Measurements from ENCODE around the gene KRT75. TPM values are rescaled to one million over a fixed set of nuclear protein-coding genes. Genes with fewer than 3 reads are reported as not detected.

The KRT75 gene
- total and polyA plus RNA-seq, 7 experiments from 2014 or later: not detected

DNA sequence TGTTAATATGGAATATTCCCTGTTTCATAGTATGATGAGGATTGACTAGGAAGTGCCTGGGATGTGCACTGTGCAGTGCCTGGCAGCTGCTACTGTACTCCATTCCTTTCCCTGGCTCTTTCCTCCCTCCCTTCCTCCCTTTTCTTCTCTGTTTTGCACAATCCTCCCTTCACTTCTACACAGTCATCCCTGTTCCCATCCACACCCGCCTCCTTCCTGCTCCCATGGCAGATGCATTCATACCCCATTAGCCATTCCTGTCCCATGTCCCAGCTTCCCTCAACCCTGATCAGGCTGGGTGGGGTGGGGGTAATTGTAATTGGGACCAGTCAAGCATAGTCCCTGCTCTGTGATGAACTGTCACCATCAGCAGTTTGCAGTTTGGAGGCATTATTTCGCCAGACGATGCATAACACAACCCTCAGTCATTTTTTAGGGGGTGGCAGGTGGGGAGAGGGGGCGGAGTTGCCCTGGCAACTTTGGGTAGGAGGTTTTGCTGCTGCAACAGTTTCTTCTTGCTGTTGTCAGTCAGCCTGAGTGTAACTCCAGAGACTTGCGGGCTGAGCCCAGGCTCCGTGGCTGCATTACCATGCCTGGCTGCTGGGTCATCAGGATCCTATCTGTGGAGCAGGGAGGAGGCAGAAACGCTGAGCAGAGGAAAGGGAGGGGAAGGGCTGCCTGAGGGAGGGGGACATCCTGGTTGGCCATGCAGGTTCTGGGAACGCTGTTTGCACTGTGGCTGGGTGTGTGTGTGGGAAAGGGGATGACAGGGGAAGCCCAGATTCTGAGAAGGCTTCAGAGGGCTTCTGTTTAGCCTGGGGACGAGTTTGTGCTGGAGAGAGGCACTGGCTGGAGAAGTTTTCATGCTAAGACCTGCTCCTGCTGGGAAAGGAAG, 44.6 kb downstream of the KRT75 start:
- H3K27ac Mint-ChIP-seq: no peak overlapping the region

DNA sequence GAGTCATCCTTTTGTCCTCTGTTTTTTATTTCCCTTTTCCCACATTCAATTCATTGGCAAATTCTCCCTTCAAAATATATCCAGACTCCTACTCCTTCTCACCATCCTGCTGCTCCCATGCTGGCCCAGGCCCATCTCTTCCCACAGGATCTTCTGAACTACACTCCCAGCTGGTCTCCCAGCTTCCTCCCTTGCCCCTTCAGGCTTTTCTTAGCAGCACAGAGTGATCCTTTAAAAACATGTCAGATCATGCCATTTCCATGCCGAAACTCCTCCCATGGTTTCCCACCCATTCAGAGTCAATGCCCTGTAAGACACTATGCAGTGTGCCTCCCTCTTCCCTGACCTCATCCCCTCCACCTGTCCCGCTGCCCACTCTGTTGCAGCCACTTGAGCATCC, 46.3 kb downstream of the KRT75 start:
- intact Hi-C loops (cut with micrococcal nuclease): no loop called here
- Histone ChIP-seq H3K27ac (ENCODE audit: low read depth, low read length) (no peak overlapping the region), H3K27me3 (ENCODE audit: control insufficient read depth in 2 of 2, insufficient read depth in 2 of 2, low read length in 2 of 2) (no peaks in the 10 kb centered on the region), H3K36me3 (ENCODE audit: control insufficient read depth in 2 of 3, insufficient read depth in 3 of 3, low read length in 3 of 3) (no peaks in the 10 kb centered on the region), H3K4me3 (ENCODE audit: low read length) (no peak overlapping the region), H3K9me3 (ENCODE audit: control insufficient read depth in 2 of 3, low read length in 3 of 3) (no peaks in the 10 kb centered on the region), H3K4me1 (ENCODE audit: control insufficient read depth in 2 of 2, insufficient read depth in 2 of 2, low read length in 2 of 2) (peaks cover 3 to 4% of the 10 kb centered on the region in 2 donors)
- H3K4me1 Mint-ChIP-seq: peaks cover 3 to 7% (median 4%) of the 10 kb centered on the region in 7 donors
- H3K4me3 Mint-ChIP-seq: no peak overlapping the region
- no peaks in the 10 kb centered on the region for H3K9me3 Mint-ChIP-seq
- DNase-seq (no peak), ATAC-seq (no peak)
- POLR2A ChIA-PET: interaction anchor here (1.1 kb wide), 1 partner anchor 29 kb away, joined by 3 read pairs; no protein-coding TSS in a partner anchor
- CTCF ChIA-PET: no interaction called here
- peaks cover 0 to 4% (median 0%) of the 10 kb centered on the region in 5 donors for H3K27me3 Mint-ChIP-seq
- H3K36me3 Mint-ChIP-seq: no peaks in the 10 kb centered on the region
- H3K27ac Mint-ChIP-seq: no peak overlapping the region

More for the DNA sequence above, 44.6 kb downstream of the KRT75 start:
- H3K4me3 ChIP-seq (ENCODE audit: low read length): no peak overlapping the region
- no peaks in the 10 kb centered on the region for H3K9me3 ChIP-seq (ENCODE audit: control insufficient read depth in 2 of 3, low read length in 3 of 3)
- ATAC-seq: no peak
- intact Hi-C loops (cut with micrococcal nuclease): loop anchor here in 1 of 2 donors (5.0 kb wide), 1 partner anchor 488 kb away; no protein-coding TSS in a partner anchor
- Mint-ChIP-seq H3K4me3 (no peak overlapping the region), H3K9me3 (peaks cover 0 to under 1% (median 0%) of the 10 kb centered on the region in 11 donors), H3K27me3 (peaks cover 0 to 4% (median 0%) of the 10 kb centered on the region in 5 donors), H3K36me3 (no peaks in the 10 kb centered on the region), H3K4me1 (peaks cover 0 to 1% (median 0%) of the 10 kb centered on the region in 7 donors)
- H3K27me3 ChIP-seq (ENCODE audit: control insufficient read depth in 2 of 2, insufficient read depth in 2 of 2, low read length in 2 of 2): no peaks in the 10 kb centered on the region
- POLR2A ChIA-PET: no interaction called here
- CTCF ChIA-PET: no interaction called here
- no peaks in the 10 kb centered on the region for H3K36me3 ChIP-seq (ENCODE audit: control insufficient read depth in 2 of 3, insufficient read depth in 3 of 3, low read length in 3 of 3)
- DNase-seq: no peak
- H3K27ac ChIP-seq (ENCODE audit: low read depth, low read length): no peak overlapping the region
- no peaks in the 10 kb centered on the region for H3K4me1 ChIP-seq (ENCODE audit: control insufficient read depth in 2 of 2, insufficient read depth in 2 of 2, low read length in 2 of 2)

- intact Hi-C loops (cut with micrococcal nuclease): no loop called here
- no peak for DNase-seq
- CTCF ChIA-PET: no interaction called here
- no peaks in the 10 kb centered on the region for H3K9me3 Mint-ChIP-seq
- H3K36me3 Mint-ChIP-seq: no peaks in the 10 kb centered on the region
- POLR2A ChIA-PET: no interaction called here
- no peak within 1 kb of the TSS for H3K4me3 Mint-ChIP-seq
- no peak for ATAC-seq
- peaks cover 0 to 4% (median 0%) of the 10 kb centered on the region in 5 donors for H3K27me3 Mint-ChIP-seq
- peaks cover 7 to 12% (median 8%) of the 10 kb centered on the region in 7 donors for H3K4me1 Mint-ChIP-seq
- H3K4me1 ChIP-seq (ENCODE audit: control insufficient read depth in 2 of 2, insufficient read depth in 2 of 2, low read length in 2 of 2): peaks cover 3 to 7% of the 10 kb centered on the region in 2 donors
- H3K36me3 ChIP-seq (ENCODE audit: control insufficient read depth in 2 of 3, insufficient read depth in 3 of 3, low read length in 3 of 3): no peaks in the 10 kb centered on the region
- H3K27ac Mint-ChIP-seq: no peak within 1 kb of the TSS
- H3K27ac ChIP-seq (ENCODE audit: low read depth, low read length): no peak within 1 kb of the TSS
- no peaks in the 10 kb centered on the region for H3K27me3 ChIP-seq (ENCODE audit: control insufficient read depth in 2 of 2, insufficient read depth in 2 of 2, low read length in 2 of 2)
- no peak within 1 kb of the TSS for H3K4me3 ChIP-seq (ENCODE audit: low read length)
- no peaks in the 10 kb centered on the region for H3K9me3 ChIP-seq (ENCODE audit: control insufficient read depth in 2 of 3, low read length in 3 of 3)
Observed at GRCh38 chr12:52385226-52385702, 48.9 kb downstream of the KRT75 start, which contains the start of gene KRT84. TSS of gene KRT84 (minus strand) at chr12:52385652. CDS start at chr12:52385585, 67 bp downstream.

GRCh38 chr12:52383331-52383730, 50.8 kb downstream of the KRT75 start:
- intact Hi-C loops (cut with micrococcal nuclease): no loop called here
- ChIA-PET CTCF (interaction anchor here (0.6 kb wide), 1 partner anchor 199 kb away, joined by 3 read pairs; no protein-coding TSS in a partner anchor), POLR2A (no interaction called here)
- peaks cover 7 to 12% (median 8%) of the 10 kb centered on the region in 7 donors for H3K4me1 Mint-ChIP-seq
- H3K36me3 Mint-ChIP-seq: no peaks in the 10 kb centered on the region
- H3K27ac ChIP-seq (ENCODE audit: low read depth, low read length): no peak overlapping the region
- H3K4me1 ChIP-seq (ENCODE audit: control insufficient read depth in 2 of 2, insufficient read depth in 2 of 2, low read length in 2 of 2): peaks cover 3 to 7% of the 10 kb centered on the region in 2 donors
- no peak overlapping the region for H3K27ac Mint-ChIP-seq
- no peaks in the 10 kb centered on the region for H3K9me3 Mint-ChIP-seq
- H3K9me3 ChIP-seq (ENCODE audit: control insufficient read depth in 2 of 3, low read length in 3 of 3): no peaks in the 10 kb centered on the region
- DNase-seq (no peak), ATAC-seq (no peak)
- H3K4me3 Mint-ChIP-seq: no peak overlapping the region
- no peaks in the 10 kb centered on the region for H3K36me3 ChIP-seq (ENCODE audit: control insufficient read depth in 2 of 3, insufficient read depth in 3 of 3, low read length in 3 of 3)
- H3K27me3 Mint-ChIP-seq: peaks cover 0 to 9% (median 0%) of the 10 kb centered on the region in 5 donors
- H3K27me3 ChIP-seq (ENCODE audit: control insufficient read depth in 2 of 2, insufficient read depth in 2 of 2, low read length in 2 of 2): no peaks in the 10 kb centered on the region
- no peak overlapping the region for H3K4me3 ChIP-seq (ENCODE audit: low read length)

DNA sequence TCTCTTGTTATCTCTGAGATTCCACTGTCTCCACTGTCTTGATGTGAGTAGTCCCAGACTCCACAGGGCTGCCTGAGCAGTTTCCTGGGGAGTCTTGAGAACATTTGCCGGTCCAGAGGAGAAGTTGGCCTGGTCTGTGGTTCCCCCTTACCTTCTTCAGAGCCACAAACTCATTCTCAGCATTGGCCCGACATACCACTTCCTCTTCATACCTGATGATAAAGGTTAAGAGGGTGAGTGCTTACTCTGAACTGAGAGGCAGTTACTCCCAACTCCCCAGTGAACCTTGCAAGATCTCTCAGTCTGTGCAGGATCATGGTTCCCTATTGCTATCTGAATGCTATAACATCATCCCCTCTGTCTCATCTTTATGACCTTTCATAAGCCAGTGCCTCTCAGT, 51.3 kb downstream of the KRT75 start:
- intact Hi-C loops (cut with micrococcal nuclease): no loop called here
- Mint-ChIP-seq H3K4me1 (peaks cover 7 to 12% (median 8%) of the 10 kb centered on the region in 7 donors), H3K9me3 (no peaks in the 10 kb centered on the region), H3K4me3 (peak overlapping the region in 1 of 10 donors; percentile 4), H3K27ac (peak overlapping the region in 1 of 9 donors; percentile 53), H3K36me3 (no peaks in the 10 kb centered on the region), H3K27me3 (peaks cover 0 to 9% (median 0%) of the 10 kb centered on the region in 5 donors)
- ATAC-seq (peak; percentile 26), DNase-seq (peak in 1 of 9 donors; percentile 27)
- POLR2A ChIA-PET: no interaction called here
- Histone ChIP-seq H3K27me3 (ENCODE audit: control insufficient read depth in 2 of 2, insufficient read depth in 2 of 2, low read length in 2 of 2) (no peaks in the 10 kb centered on the region), H3K4me1 (ENCODE audit: control insufficient read depth in 2 of 2, insufficient read depth in 2 of 2, low read length in 2 of 2) (peaks cover 3 to 7% of the 10 kb centered on the region in 2 donors), H3K36me3 (ENCODE audit: control insufficient read depth in 2 of 3, insufficient read depth in 3 of 3, low read length in 3 of 3) (no peaks in the 10 kb centered on the region), H3K27ac (ENCODE audit: low read depth, low read length) (no peak overlapping the region), H3K4me3 (ENCODE audit: low read length) (no peak overlapping the region), H3K9me3 (ENCODE audit: control insufficient read depth in 2 of 3, low read length in 3 of 3) (no peaks in the 10 kb centered on the region)
- CTCF ChIA-PET: no interaction called here

GRCh38 chr12:52381206-52381605, 53.0 kb downstream of the KRT75 start:
- Mint-ChIP-seq H3K27me3 (peaks cover 0 to 15% (median 5%) of the 10 kb centered on the region in 5 donors), H3K4me3 (no peak overlapping the region), H3K27ac (peak overlapping the region in 1 of 9 donors; percentile 33), H3K9me3 (no peaks in the 10 kb centered on the region), H3K4me1 (peaks cover 7 to 12% (median 8%) of the 10 kb centered on the region in 7 donors), H3K36me3 (no peaks in the 10 kb centered on the region)
- no peaks in the 10 kb centered on the region for H3K27me3 ChIP-seq (ENCODE audit: control insufficient read depth in 2 of 2, insufficient read depth in 2 of 2, low read length in 2 of 2)
- peaks cover 3 to 7% of the 10 kb centered on the region in 2 donors for H3K4me1 ChIP-seq (ENCODE audit: control insufficient read depth in 2 of 2, insufficient read depth in 2 of 2, low read length in 2 of 2)
- intact Hi-C loops (cut with micrococcal nuclease): no loop called here
- POLR2A ChIA-PET: interaction anchor here (0.6 kb wide), 1 partner anchor 337 kb away, joined by 3 read pairs; no protein-coding TSS in a partner anchor
- no peak overlapping the region for H3K27ac ChIP-seq (ENCODE audit: low read depth, low read length)
- no peaks in the 10 kb centered on the region for H3K36me3 ChIP-seq (ENCODE audit: control insufficient read depth in 2 of 3, insufficient read depth in 3 of 3, low read length in 3 of 3)
- no peak for ATAC-seq
- DNase-seq: no peak
- no peaks in the 10 kb centered on the region for H3K9me3 ChIP-seq (ENCODE audit: control insufficient read depth in 2 of 3, low read length in 3 of 3)
- CTCF ChIA-PET: interaction anchor here (0.6 kb wide), 1 partner anchor 438 kb away, joined by 3 read pairs; no protein-coding TSS in a partner anchor
- H3K4me3 ChIP-seq (ENCODE audit: low read length): no peak overlapping the region
